Measurements from ENCODE around the gene SYTL3.
"Not testable (repeated sequence)": the region's sequence is repeated elsewhere in the genome, so short reads cannot be mapped to it uniquely, and the experiment has no call there.

SYTL3 gene

DNA sequence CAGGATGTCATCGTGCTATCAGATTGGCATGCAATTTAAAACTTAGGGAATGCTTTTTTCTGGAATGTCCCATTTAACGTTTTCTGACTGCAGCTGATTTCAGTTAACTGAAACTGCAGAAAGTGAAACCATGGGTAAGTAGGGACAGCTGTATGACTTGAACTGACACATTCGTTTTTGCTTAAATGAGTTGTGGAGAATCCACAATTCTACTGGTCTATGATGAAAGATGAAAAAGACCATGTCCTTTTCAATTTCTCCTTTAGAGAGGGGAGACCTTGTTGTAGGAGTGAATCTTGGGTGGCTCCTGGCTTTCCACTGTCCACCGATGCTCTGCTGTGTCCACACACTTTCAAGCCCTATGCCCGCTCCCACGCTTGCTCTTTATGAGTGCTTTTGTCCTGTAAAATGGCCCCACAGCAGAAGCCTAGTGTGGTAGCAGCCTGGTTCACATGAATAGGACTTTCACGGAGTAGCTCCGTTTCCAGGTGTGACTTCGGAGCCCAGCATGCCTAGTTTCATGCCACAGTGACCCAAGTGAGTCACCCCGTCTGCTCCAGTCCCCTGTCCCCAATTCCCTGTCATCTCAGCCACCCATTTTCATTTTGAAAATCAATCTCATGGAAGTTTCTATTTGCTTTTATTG lies 27.2 kb upstream of the SYTL3 start:
- DNase-seq: no peak

GRCh38 chr6:158624684-158625682 lies 24.9 kb upstream of the SYTL3 start:
- no peak for DNase-seq

DNA sequence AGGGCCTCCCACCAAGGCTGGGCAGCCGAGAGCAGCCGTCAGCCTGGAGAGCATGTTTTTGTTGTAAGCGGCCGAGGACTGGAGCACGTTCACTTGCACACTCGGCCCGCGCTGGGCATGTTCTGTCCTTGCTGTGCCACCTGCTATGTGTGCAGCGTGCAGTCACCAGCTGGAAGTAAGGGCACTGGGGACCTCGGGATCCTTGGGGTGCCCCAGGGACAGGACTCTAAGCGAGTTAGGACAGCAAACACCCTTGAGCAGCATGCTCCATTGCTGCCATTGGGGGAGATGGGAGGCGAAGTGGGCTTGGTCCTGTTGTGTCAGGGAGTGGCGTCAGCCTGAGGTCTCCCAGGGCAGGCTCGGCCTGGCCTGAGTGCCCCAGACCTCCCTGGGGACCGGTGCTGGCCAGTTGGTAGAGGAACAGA lies 24.0 kb upstream of the SYTL3 start:
- no peak for DNase-seq

- no peak for DNase-seq
Observed at GRCh38 chr6:158626360-158627167, 23.3 kb upstream of the SYTL3 start.

DNA sequence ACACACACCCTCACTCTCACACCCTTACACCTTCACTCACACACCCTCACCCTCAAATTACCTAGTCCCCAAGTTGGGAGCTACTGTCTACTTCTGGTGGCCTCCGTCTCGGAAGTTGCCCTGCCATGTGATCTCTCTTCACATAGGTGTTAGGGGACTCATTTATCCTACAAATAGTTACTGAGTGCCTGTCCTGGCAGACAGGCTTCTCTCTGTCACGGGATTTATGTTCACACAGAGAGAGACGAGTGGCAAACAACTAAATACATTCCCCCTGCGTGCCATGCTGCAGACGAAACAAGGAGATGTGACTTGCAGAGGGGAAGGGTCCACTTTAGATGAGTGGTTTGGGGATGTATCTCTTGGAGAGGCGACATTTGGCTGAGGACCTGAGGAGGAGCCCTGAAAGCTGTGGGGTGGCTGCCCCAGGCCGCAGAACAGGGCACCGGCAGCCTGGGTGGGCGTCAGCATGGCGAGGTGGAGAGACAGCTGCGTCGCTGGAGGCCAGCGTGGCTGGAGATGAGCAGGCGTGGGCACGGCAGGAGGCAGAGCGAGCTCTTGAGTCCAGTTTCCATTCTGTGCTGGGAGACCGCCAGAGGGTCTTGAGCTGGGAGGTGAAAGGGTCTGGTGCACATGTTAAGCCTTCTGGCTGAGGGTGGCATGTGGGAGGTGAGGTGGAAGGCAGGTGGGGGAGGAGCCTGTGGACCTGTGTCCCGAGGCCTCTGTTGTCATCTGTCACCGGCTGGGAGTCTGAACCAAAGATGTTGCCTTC lies 22.5 kb upstream of the SYTL3 start:
- no peak for DNase-seq

DNA sequence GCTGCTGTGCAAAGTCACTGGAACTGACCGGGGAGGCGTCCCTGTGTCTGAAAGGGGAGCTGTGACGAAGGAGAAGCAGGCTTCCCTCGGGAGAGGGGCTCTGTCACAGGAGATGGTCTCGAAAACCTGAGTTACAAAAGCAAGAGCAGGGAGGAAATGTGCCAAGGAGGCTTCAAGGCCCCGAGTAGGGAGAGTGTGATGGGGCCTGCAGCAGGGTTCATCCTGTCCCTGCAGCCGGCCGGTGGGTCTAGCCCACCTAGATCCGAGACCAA lies 22.0 kb upstream of the SYTL3 start:
- DNase-seq: no peak

DNA sequence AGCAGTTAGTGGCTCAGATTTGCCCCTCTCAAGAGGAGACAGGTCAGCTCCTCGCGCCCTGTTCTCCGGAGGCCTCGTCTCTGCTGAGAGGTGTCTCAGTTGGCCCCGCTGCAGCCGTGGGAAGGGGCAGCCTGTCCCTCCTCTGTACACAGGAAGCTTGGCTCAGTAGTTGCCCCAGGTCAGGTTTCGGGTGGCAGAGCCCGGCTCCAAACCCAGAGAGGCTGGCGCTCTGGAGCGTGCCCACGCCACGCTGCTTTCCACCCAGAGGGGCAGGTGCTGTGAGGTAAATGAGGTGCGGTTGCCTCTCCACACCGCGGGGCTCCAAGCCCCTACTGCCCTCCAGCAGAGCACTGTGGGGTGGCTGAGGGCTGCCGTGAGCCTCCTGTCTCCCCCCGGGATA lies 21.3 kb upstream of the SYTL3 start:
- no peak for DNase-seq

DNA sequence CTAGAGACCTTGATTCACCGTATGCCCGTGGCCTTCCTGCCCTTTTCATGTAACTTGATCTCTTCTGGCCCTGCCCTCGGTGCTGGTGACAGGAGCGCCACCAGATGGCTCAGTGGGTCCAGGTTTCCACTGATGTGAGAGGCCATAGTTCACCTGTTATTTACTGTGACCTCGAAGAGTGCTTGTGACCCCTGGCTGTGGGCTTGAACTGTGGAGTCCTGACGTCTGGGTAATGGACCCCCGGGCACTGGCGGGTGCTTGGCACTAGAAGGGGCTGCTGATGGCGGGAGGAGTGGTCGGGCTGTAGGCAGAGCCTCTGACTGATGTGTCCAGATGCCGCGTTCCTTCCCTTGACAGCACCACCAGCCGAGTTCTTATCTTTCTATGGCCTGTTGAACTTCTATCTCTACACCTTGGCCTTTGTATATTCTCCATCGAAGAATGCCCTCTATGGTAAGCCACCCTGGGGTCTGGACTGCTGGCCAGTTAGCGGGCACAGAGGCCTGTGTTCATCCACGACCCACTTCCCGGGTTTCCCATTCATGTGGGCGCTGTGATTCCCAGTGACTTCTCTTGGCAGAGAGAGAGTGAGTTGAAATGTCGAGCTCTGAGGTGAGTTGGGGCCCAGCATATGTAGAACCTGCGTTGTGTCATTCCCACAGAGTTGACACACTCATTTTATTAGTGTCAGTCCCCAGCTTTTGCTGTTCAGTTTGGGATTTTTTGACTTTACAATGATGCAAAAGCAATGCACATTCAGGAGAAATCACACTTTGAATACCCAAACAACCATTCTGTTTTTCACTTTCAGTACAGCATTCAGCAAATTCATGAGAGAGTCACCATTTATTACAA lies 20.3 kb upstream of the SYTL3 start:
- no peak for DNase-seq

DNA sequence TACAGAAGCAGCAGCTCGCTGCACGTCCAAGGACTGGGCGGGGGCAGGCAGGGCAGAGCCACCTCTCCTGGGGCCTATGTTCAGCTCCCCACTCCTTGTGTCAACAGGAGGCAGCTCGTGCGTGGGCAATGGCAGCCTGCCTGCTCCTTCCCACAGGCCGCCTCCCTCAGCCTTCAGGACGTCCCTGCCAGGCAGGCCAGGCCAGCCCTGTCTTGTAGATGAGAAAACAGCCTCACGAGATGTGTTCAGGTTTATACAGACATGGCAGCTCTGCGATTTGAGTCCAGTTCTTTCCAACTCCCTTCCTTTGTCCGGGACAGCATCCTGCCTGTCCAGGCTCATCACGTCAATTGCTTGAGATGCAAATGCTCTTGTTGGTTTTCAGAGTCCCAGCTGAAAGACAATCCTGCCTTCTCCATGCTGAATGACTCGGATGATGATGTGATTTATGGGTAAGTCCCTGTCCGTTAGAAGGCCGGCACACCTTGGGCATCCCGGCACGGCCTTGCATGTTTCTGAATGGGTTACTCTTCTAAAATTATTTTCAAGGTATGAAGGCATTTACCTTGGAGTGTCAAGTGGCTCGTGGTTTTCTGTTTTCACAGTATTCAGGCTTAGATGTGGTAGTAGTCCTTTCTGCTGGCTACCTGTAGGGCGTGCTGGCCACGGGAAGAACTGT lies 18.8 kb upstream of the SYTL3 start:
- no peak for DNase-seq

GRCh38 chr6:158631678-158632537 lies 17.9 kb upstream of the SYTL3 start:
- peak; percentile 51 to 54 for DNase-seq

DNA sequence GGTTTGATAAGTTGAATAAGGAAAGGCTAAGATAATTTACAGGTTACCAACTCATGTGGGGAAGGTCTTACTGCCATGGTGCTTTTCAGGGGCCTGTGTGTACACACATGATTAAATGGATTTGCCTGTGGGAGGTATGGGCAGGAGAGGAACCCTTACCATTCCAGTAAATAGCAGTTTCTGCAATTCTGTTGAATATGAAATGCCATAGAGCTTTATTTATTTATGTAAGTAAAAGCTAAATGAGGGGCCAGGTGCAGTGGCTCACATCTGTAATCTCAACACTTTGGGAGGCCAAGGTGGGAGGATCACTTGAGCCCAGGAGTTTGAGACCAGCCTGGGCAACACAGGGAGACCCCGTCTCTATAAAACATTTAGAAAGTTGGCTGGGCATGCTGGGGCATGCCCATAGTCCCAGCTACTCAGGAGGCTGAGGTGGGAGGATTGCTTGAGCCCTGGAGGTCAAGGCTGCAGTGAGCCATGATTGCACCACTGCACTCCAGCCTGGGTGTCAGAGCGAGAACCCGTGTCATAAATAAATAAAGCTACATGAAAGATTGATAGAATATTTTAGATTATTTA lies 17.2 kb upstream of the SYTL3 start:
- not testable (repeated sequence) for DNase-seq

DNA sequence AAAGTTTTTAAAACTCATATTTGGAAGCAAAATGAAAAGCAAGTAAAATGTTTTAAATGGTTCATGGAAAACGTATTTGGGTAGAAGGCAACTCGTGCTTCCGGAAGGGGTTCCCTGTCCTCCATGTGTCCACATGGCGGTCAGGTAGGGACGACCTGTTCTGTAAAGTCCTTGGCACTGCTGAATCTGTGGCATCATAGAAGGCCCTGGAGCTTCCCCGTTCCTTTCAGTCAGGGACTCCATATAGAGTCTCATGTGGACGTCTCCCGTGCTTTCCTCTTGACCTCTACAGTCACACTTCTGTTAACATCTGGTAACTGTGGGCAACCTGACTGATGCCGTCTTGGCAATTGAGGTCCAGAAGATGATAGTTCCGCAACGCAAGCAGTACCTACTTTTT lies 16.7 kb upstream of the SYTL3 start:
- DNase-seq: no peak

DNA sequence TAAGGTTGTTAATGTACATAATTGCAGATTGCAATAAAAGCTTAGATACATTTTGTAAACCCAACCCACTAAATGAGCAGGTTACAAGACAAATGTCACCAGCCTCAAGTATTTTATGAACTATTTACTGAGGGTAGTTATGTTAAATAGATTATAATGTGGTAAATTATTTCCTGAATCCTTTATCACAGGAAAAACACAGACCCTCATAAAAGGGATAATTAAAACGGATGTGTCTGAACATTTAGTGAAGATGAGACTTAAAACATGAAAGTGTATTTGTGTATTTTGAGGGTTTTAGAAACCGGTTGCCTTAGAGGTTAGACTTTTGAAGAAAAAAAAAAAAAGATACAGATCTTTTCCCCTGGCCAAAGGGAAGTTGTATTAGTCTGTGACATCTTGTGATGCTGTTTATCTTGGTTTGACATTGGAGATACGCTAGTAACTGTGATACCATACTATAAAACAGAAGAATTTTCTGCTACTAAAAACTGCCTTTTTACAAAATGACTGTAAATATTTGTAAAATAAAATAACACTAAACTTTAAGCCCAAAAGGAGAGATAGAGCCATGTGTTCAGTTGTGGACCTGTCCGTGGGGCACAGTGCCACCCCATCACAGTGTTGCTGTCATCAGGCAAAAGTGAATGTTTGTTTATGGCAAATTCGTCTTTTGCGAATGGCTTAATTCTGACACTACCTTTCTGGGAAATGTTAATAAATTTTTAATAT lies 15.0 kb upstream of the SYTL3 start:
- DNase-seq: no peak

DNA sequence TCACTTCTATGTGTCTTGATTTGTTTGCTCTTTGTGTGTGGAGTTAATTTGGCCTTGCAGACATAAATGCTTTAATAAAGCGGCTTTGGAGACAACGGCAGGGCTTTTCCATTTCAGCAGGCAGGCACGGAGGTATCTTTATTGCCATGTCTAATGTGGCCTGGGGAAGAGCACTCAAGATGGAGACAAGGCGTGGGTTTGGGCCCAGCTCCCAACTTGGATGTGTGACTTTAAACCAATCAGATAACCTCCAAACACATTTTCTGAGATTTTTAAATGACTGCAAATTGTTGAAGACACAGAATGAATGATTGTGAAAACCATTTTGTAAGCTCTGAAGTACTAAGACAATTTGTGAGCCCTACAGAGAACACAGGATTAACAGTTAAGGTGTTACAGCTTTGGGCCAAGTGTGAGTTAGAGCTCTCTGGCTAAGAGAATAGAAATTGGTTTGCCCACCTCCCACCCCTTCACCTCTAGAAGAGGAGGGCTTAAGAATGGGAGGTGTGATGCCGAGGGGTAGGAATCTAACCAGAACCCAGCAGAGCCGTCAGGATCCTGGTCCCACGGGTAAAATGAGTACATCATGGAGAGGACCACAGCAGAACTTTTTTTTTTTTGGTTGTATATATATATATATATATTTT lies 14.3 kb upstream of the SYTL3 start:
- DNase-seq: no peak

GRCh38 chr6:158636778-158637177 lies 13.1 kb upstream of the SYTL3 start:
- DNase-seq: no peak

- DNase-seq: no peak
Observed at GRCh38 chr6:158638324-158638854, 11.5 kb upstream of the SYTL3 start.

DNA sequence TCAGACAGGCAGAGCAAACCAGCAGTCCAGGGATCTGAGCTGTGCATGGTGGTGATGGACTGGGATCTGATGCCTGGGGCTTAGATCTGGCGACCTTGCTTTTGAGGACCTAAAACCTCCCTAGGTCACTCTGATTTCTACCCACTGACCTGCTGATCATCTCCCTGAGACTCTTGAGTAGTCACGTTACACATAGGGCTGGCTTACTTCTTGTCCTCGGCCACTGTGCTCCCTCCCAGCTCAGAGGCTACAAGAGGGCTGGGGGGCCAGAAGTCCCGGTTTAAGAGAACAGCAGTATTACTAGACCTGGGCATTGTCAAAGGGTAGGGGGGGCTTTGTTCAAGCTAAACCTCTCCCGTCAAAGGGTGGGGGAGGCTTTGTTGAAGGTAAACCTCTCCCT lies 10.8 kb upstream of the SYTL3 start:
- DNase-seq: no peak

- no peak for DNase-seq
Observed at GRCh38 chr6:158640519-158640918, 9.3 kb upstream of the SYTL3 start.
